ENCODE data around the gene NFKBIL1. TPM values are rescaled to one million over a fixed set of nuclear protein-coding genes. Genes with fewer than 3 reads are reported as not detected.
A peak's percentile ranks its signal among the peaks of the same experiment; 100 is the strongest.

NFKBIL1 gene
- total and polyA plus RNA-seq, 9 of the 15 experiments (the other 6 are each of a cell fraction or from before 2014, with no cell fraction given) = 0.49 to 33.1 (median 7.6) TPM

DNA sequence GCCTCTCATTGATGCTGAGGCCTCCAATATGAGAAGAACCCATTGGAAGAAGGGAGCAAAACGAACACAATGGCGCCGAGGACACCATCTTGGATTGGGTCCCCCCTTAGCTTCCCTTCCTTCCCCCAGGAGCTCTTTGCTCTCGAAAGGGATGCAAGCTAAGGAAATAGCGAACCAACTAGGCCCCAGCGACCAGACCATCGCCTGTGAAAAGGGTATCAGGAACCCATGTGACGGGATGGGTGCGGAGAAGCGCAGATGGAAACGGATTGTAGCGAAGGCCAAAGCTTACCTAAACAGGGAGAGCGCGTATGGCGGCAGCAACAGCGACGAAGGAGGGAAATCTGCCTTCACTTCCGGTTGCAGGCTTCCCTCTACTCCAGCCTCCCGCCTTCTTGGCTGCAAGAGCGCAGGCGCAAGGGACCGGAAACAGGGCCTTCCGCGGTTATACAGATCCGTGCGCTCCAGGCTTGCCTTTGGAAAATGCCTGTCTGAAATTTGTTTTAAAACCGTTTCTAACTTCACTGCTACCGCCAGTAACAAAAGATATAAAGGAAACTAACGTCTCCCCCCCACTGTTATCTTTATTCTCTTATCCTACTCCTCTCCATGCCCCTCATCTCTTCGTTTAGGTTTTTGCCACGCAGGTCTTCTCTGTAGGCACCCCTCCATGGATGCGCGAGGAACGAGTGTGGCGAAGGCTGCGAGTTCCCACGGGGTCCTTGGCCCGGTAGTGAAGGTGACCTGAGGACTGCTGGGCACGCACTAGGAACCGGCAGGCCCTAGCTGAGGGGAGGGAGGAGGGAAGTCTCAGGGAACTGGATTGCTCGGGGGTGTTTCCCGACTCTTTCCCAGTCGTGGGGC lies 5.5 kb upstream of the NFKBIL1 start, which contains the start of gene DDX39B (continued):
- peak in 1 of 2 experiments; percentile 100; a peak in 2 of 4 replicates for TF ChIP-seq ZNF318 (IDR thresholded peaks at IDR 0.05; ENCODE audit: borderline replicate concordance in 1 of 2, low read depth in 1 of 2)
- TF ChIP-seq, protein P1, sequence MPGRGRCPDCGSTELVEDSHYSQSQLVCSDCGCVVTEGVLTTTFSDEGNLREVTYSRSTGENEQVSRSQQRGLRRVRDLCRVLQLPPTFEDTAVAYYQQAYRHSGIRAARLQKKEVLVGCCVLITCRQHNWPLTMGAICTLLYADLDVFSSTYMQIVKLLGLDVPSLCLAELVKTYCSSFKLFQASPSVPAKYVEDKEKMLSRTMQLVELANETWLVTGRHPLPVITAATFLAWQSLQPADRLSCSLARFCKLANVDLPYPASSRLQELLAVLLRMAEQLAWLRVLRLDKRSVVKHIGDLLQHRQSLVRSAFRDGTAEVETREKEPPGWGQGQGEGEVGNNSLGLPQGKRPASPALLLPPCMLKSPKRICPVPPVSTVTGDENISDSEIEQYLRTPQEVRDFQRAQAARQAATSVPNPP (IDR thresholded peaks at IDR 0.05; ENCODE audit: borderline replicate concordance, insufficient read depth, insufficient read length) = no peak
- peak; percentile 29; the same call in 1 of the 2 replicates for TF ChIP-seq FOXJ2 (tag; IDR thresholded peaks at IDR 0.05)
- no peak for TF ChIP-seq ZNF311 (CRISPR knock-in tag; IDR thresholded peaks at IDR 0.05)
- no peak for TF ChIP-seq HNRNPUL1 (IDR thresholded peaks at IDR 0.05; ENCODE audit: low read length)
- TF ChIP-seq BRCA1 (IDR thresholded peaks at IDR 0.05) = no peak
- no peak; the same call in 1 of the 2 replicates for TF ChIP-seq BRCA1 (CRISPR knock-in tag; IDR thresholded peaks at IDR 0.05)
